ENCODE results near the gene TFAP2B. TPM values are rescaled to one million over a fixed set of nuclear protein-coding genes. Genes with fewer than 3 reads are reported as not detected.

The TFAP2B gene
- total RNA-seq, 1 donor from 2014 or later: 11.6 TPM

- peak overlapping the region; percentile 77 for H3K27ac Mint-ChIP-seq
These were observed 11.3 kb downstream of the TFAP2B start for GRCh38 chr6:50829898-50830444.

DNA sequence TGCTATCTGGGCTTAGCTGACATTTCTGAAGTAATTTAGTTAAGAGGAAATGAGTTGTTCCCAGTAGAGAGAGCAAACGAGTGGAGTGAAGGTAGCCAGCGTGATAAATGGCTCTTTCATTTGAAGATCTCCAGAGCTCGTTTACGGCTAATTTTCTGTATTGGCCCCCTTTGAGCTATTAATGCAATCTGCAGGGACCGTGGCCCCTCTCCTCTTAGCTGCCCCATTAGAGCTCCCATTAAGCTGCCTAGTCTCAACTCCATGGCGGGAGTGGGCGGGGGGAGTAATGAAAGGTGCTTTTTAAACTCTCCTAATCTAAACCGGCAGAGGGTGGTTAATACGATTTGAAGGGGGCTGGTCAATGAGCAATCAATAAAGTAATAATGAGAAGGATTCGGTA lies 12.5 kb downstream of the TFAP2B start:
- H3K36me3 Mint-ChIP-seq: peaks cover 19% of the 10 kb centered on the region
- H3K27ac Mint-ChIP-seq: peak overlapping the region; percentile 39
- no peaks in the 10 kb centered on the region for H3K9me3 Mint-ChIP-seq
- peaks cover 4% of the 10 kb centered on the region for H3K4me1 Mint-ChIP-seq (ENCODE audit: unreplicated experiment)
- no peak for DNase-seq (ENCODE audit: extremely low spot score, unreplicated experiment)
- peaks cover 96% of the 10 kb centered on the region for H3K27me3 Mint-ChIP-seq
- no peak overlapping the region for H3K4me3 Mint-ChIP-seq
- TF ChIP-seq, protein P1, sequence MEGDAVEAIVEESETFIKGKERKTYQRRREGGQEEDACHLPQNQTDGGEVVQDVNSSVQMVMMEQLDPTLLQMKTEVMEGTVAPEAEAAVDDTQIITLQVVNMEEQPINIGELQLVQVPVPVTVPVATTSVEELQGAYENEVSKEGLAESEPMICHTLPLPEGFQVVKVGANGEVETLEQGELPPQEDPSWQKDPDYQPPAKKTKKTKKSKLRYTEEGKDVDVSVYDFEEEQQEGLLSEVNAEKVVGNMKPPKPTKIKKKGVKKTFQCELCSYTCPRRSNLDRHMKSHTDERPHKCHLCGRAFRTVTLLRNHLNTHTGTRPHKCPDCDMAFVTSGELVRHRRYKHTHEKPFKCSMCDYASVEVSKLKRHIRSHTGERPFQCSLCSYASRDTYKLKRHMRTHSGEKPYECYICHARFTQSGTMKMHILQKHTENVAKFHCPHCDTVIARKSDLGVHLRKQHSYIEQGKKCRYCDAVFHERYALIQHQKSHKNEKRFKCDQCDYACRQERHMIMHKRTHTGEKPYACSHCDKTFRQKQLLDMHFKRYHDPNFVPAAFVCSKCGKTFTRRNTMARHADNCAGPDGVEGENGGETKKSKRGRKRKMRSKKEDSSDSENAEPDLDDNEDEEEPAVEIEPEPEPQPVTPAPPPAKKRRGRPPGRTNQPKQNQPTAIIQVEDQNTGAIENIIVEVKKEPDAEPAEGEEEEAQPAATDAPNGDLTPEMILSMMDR (conservative IDR thresholded peaks at IDR 0.05): no peak

More at GRCh38 chr6:50829898-50830444, 11.3 kb downstream of the TFAP2B start:
- DNase-seq (ENCODE audit: extremely low spot score, unreplicated experiment): no peak
- Mint-ChIP-seq H3K4me3 (peak overlapping the region; percentile 61), H3K4me1 (ENCODE audit: unreplicated experiment) (peaks cover 4% of the 10 kb centered on the region), H3K9me3 (no peaks in the 10 kb centered on the region), H3K27me3 (peaks cover 96% of the 10 kb centered on the region), H3K36me3 (peaks cover 11% of the 10 kb centered on the region)
- TF ChIP-seq, protein P1 (conservative IDR thresholded peaks at IDR 0.05): no peak

GRCh38 chr6:50832912-50833311 lies 14.2 kb downstream of the TFAP2B start:
- Mint-ChIP-seq H3K4me3 (no peak overlapping the region), H3K9me3 (no peaks in the 10 kb centered on the region), H3K27me3 (peaks cover 96% of the 10 kb centered on the region), H3K36me3 (peaks cover 19% of the 10 kb centered on the region), H3K4me1 (ENCODE audit: unreplicated experiment) (peaks cover 11% of the 10 kb centered on the region), H3K27ac (peak overlapping the region; percentile 3)
- DNase-seq (ENCODE audit: extremely low spot score, unreplicated experiment): no peak
- TF ChIP-seq, protein P1 (conservative IDR thresholded peaks at IDR 0.05): no peak

- DNase-seq (ENCODE audit: extremely low spot score, unreplicated experiment): no peak
- Mint-ChIP-seq H3K27ac (peak overlapping the region; percentile 78), H3K4me1 (ENCODE audit: unreplicated experiment) (peaks cover 8% of the 10 kb centered on the region), H3K9me3 (no peaks in the 10 kb centered on the region), H3K4me3 (no peak overlapping the region), H3K36me3 (peaks cover 16% of the 10 kb centered on the region), H3K27me3 (peaks cover 98% of the 10 kb centered on the region)
- TF ChIP-seq, protein P1 (conservative IDR thresholded peaks at IDR 0.05): no peak
These were observed 16.3 kb downstream of the TFAP2B start for GRCh38 chr6:50834929-50835410.

DNA sequence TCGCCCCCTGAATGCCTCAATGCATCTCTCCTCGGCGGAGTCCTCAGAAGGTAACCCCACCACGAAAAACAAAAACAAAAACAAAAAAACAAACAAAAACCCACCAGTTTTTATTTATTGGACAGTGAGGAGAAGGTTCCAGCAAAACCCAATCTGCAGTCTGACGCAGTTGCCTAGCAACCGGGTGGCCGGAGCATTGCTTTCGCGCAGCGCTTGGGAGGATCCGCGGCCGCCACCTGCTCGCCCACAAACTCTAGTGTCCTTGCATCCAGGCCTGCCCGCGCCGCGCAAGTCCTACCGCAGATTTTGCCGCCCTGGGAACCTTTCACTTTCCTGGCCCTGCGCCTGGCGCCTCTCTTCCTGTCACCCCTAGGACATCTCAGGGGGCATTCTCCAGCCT lies 17.6 kb downstream of the TFAP2B start:
- no peak overlapping the region for H3K4me3 Mint-ChIP-seq
- peaks cover 16% of the 10 kb centered on the region for H3K4me1 Mint-ChIP-seq (ENCODE audit: unreplicated experiment)
- TF ChIP-seq, protein P1 (conservative IDR thresholded peaks at IDR 0.05): no peak
- peaks cover 21% of the 10 kb centered on the region for H3K36me3 Mint-ChIP-seq
- no peaks in the 10 kb centered on the region for H3K9me3 Mint-ChIP-seq
- H3K27me3 Mint-ChIP-seq: peaks cover 98% of the 10 kb centered on the region
- H3K27ac Mint-ChIP-seq: peak overlapping the region; percentile 78
- DNase-seq (ENCODE audit: extremely low spot score, unreplicated experiment): no peak
